Natural killer cell (primary cell): ENCODE data around the gene SNRPA. TPM values are rescaled to one million over a fixed set of nuclear protein-coding genes. Genes with fewer than 3 reads are reported as not detected.
"Not testable (repeated sequence)": the region's sequence is repeated elsewhere in the genome, so short reads cannot be mapped to it uniquely, and the experiment has no call there.

ENCODE experiments used
- ATAC-seq, 3 donors: fragments of 150-1000 bp in 2 of 3; fragments of 200-7000 bp in 1 of 3; cut with Tn5 transposase; 1 replicate in 1 of 3; 2 replicates in 2 of 3; pipeline ENCODE4 v1.10.0; 2021; ENCODE audit warnings: mild to moderate bottlenecking in 2 of 3, moderate library complexity in 2 of 3
- DNase-seq, 2 donors: peaks; one replicate each; pipeline versions ENCODE4 v3.0.0 to v3.0.0-alpha.2; 2013 to 2021; ENCODE audit warnings: mixed read lengths in 1 of 2
- H3K27ac ChIP-seq: one replicate; pipeline ENCODE4 v1.5.1; 2013; ENCODE audit warnings: mild to moderate bottlenecking, low read length
- H3K27me3 ChIP-seq: one replicate; pipeline ENCODE4 v1.6.1; 2013; ENCODE audit warnings: low read length; ENCODE audit not compliant: control insufficient read depth, insufficient read depth
- H3K36me3 ChIP-seq: one replicate; pipeline ENCODE4 v1.6.1; 2013; ENCODE audit warnings: low read length; ENCODE audit not compliant: control insufficient read depth, insufficient read depth
- H3K4me1 ChIP-seq: one replicate; pipeline ENCODE4 v1.6.1; 2013; ENCODE audit warnings: low read length; ENCODE audit not compliant: control insufficient read depth, insufficient read depth
- H3K4me3 ChIP-seq: one replicate; pipeline ENCODE4 v1.5.1; 2013; ENCODE audit warnings: low read length
- H3K9me3 ChIP-seq: one replicate; pipeline ENCODE4 v1.6.1; 2013; ENCODE audit warnings: low read length; ENCODE audit not compliant: control insufficient read depth, insufficient read depth
- H3K27ac Mint-ChIP-seq, 2 donors: one replicate each; pipeline ENCODE4 v1.8.0; 2022; ENCODE audit warnings: mild to moderate bottlenecking in 2 of 2, mixed read lengths in 2 of 2, moderate library complexity in 1 of 2
- H3K27me3 Mint-ChIP-seq, 2 donors: one replicate each; pipeline ENCODE4 v1.8.0; 2022; ENCODE audit warnings: low read depth in 2 of 2, mixed read lengths in 2 of 2
- H3K36me3 Mint-ChIP-seq: one replicate; pipeline ENCODE4 v1.8.0; 2022; ENCODE audit warnings: mixed read lengths
- H3K4me1 Mint-ChIP-seq, 2 donors: one replicate each; pipeline ENCODE4 v1.8.0; 2022; ENCODE audit warnings: mixed read lengths in 2 of 2
- H3K4me3 Mint-ChIP-seq: one replicate; pipeline ENCODE4 v1.8.0; 2022; ENCODE audit warnings: mild to moderate bottlenecking, moderate library complexity, mixed read lengths
- H3K9me3 Mint-ChIP-seq, 2 donors: one replicate each; pipeline ENCODE4 v1.8.0; 2022; ENCODE audit warnings: mixed read lengths in 2 of 2
- CTCF ChIP-seq: fragments of 200-600 bp; IDR thresholded peaks from one replicate; pipeline ENCODE4 v1.8.0; 2022; ENCODE audit warnings: antibody characterized with exemption
- WGBS: methylation state at CpG from one replicate; pipeline ENCODE4 v1.1.7; 2013; ENCODE audit warnings: missing lambda C conversion rate; ENCODE audit not compliant: insufficient coverage; 5-methylcytosine and 5-hydroxymethylcytosine counted together
- intact Hi-C: fragments of 100-400 bp; cut with micrococcal nuclease; formaldehyde crosslinking; loops from one replicate; pipeline ENCODE4 v1.14.2; 2022
- total RNA-seq, 4 donors: library from RNA; stranded (reverse); fragments of 120-200 nt in 1 of 4; gene quantifications; one replicate each; pipeline versions ENCODE4 v1.2.3 to v1.2.4, GENCODE V29; 2013 to 2022

SNRPA gene
- total RNA-seq, 3 donors from 2014 or later (not counting 1 experiment from before 2014, with no cell fraction given), result 56.2 to 65.9 (median 60.9) TPM

- H3K36me3 Mint-ChIP-seq, result no peaks in the 10 kb centered on the region
- DNase-seq (no peak), ATAC-seq (no peak)
- Histone ChIP-seq H3K4me1 (peaks cover 86% of the 10 kb centered on the region), H3K27ac (no peak overlapping the region), H3K36me3 (peaks cover 33% of the 10 kb centered on the region), H3K27me3 (no peaks in the 10 kb centered on the region), H3K4me3 (no peak overlapping the region), H3K9me3 (no peaks in the 10 kb centered on the region)
- 97% methylated on average over 2 of the region's 2 CpGs for WGBS
- H3K4me1 Mint-ChIP-seq, result peaks cover 80 to 88% of the 10 kb centered on the region in 2 donors
- peak overlapping the region; percentile 28 for H3K4me3 Mint-ChIP-seq
- H3K27me3 Mint-ChIP-seq, result no peaks in the 10 kb centered on the region
- peak overlapping the region; percentile 96 to 100 for H3K27ac Mint-ChIP-seq
- no peak for TF ChIP-seq CTCF
- H3K9me3 Mint-ChIP-seq, result no peaks in the 10 kb centered on the region
- intact Hi-C loops, result no loop called here
These were observed 57.0 kb downstream of the SNRPA start for GRCh38 chr19:40808021-40808325.

- Mint-ChIP-seq H3K9me3 (no peaks in the 10 kb centered on the region), H3K27ac (peak overlapping the region; percentile 96 to 100), H3K4me3 (peak overlapping the region; percentile 25), H3K27me3 (no peaks in the 10 kb centered on the region), H3K4me1 (peaks cover 76 to 85% of the 10 kb centered on the region in 2 donors), H3K36me3 (no peaks in the 10 kb centered on the region)
- Histone ChIP-seq H3K27ac (no peak overlapping the region), H3K9me3 (no peaks in the 10 kb centered on the region), H3K27me3 (no peaks in the 10 kb centered on the region), H3K36me3 (peaks cover 30% of the 10 kb centered on the region), H3K4me3 (no peak overlapping the region), H3K4me1 (peaks cover 81% of the 10 kb centered on the region)
- ATAC-seq, result no peak
- intact Hi-C loops, result no loop called here
- no peak for DNase-seq
- 96% methylated on average over 5 of the region's 5 CpGs for whole genome bisulfite sequencing
- no peak for TF ChIP-seq CTCF
These were observed 57.5 kb downstream of the SNRPA start for GRCh38 chr19:40808497-40808896.

GRCh38 chr19:40809358-40810086 is 58.5 kb downstream of the SNRPA start:
- Mint-ChIP-seq H3K27me3 (no peaks in the 10 kb centered on the region), H3K36me3 (no peaks in the 10 kb centered on the region), H3K4me1 (peaks cover 66 to 80% of the 10 kb centered on the region in 2 donors), H3K4me3 (peak overlapping the region; percentile 98), H3K9me3 (no peaks in the 10 kb centered on the region), H3K27ac (peak overlapping the region; percentile 14 to 88)
- Histone ChIP-seq H3K36me3 (peaks cover 30% of the 10 kb centered on the region), H3K4me1 (peaks cover 70% of the 10 kb centered on the region), H3K27me3 (no peaks in the 10 kb centered on the region), H3K9me3 (no peaks in the 10 kb centered on the region), H3K27ac (no peak overlapping the region), H3K4me3 (no peak overlapping the region)
- 96% methylated on average over 39 of the region's 39 CpGs for WGBS
- intact Hi-C loops, result no loop called here
- no peak for DNase-seq
- ATAC-seq, result no peak
- TF ChIP-seq CTCF, result no peak

- Histone ChIP-seq H3K27me3 (no peaks in the 10 kb centered on the region), H3K4me1 (peaks cover 64% of the 10 kb centered on the region), H3K36me3 (peaks cover 27% of the 10 kb centered on the region), H3K9me3 (no peaks in the 10 kb centered on the region), H3K27ac (no peak overlapping the region), H3K4me3 (peak overlapping the region; percentile 58)
- no peak for DNase-seq
- ATAC-seq, result no peak
- no peaks in the 10 kb centered on the region for H3K36me3 Mint-ChIP-seq
- WGBS, result 87% methylated on average over 10 of the region's 14 CpGs
- no peak for TF ChIP-seq CTCF
- peak overlapping the region; percentile 98 for H3K4me3 Mint-ChIP-seq
- H3K4me1 Mint-ChIP-seq, result peaks cover 59 to 74% of the 10 kb centered on the region in 2 donors
- H3K9me3 Mint-ChIP-seq, result no peaks in the 10 kb centered on the region
- intact Hi-C loops, result no loop called here
- no peaks in the 10 kb centered on the region for H3K27me3 Mint-ChIP-seq
- H3K27ac Mint-ChIP-seq, result peak overlapping the region; percentile 88 to 96
These were observed 59.2 kb downstream of the SNRPA start for GRCh38 chr19:40810160-40810559.

GRCh38 chr19:40810649-40811408 is 59.8 kb downstream of the SNRPA start:
- intact Hi-C loops, H3K9me3 Mint-ChIP-seq, H3K9me3 ChIP-seq, H3K27me3 Mint-ChIP-seq, H3K27me3 ChIP-seq, H3K36me3 Mint-ChIP-seq: not testable (repeated sequence)
- Mint-ChIP-seq H3K4me1 (peaks cover 54 to 67% of the 10 kb centered on the region in 2 donors), H3K27ac (peak overlapping the region; percentile 88 to 96), H3K4me3 (peak overlapping the region; percentile 98)
- Histone ChIP-seq H3K27ac (peak overlapping the region; percentile 31), H3K36me3 (peaks cover 24% of the 10 kb centered on the region), H3K4me3 (peak overlapping the region; percentile 58), H3K4me1 (peaks cover 58% of the 10 kb centered on the region)
- peak; percentile 81 to 92 (median 85) for ATAC-seq
- 9% methylated on average over 52 of the region's 65 CpGs for WGBS
- peak; percentile 63 to 69 for DNase-seq
